Activated T-cell treated with anti-CD3 and anti-CD28 coated beads for 1 hour (primary cell): Measurements from ENCODE around the gene OR13C9.
"Not testable (repeated sequence)": the region's sequence is repeated elsewhere in the genome, so short reads cannot be mapped to it uniquely, and the experiment has no call there.

Experiments
- DNase-seq: peaks from one replicate; pipeline ENCODE4 v3.0.0-alpha.2; 2020; ENCODE audit warnings: low read depth

Gene OR13C9

GRCh38 chr9:104618104-104618503 lies at the start of gene OR13C9:
Gene OR13C9, minus strand, starts transcription at chr9:104618204. Its CDS starts 0 bp downstream, at chr9:104618204.
- no peak for DNase-seq

GRCh38 chr9:104658496-104659195 lies 40.6 kb upstream of the OR13C9 start:
- DNase-seq, result no peak

GRCh38 chr9:104635456-104635855 lies 17.5 kb upstream of the OR13C9 start:
- DNase-seq, result no peak

- no peak for DNase-seq
Measured at GRCh38 chr9:104633976-104634520, 16.0 kb upstream of the OR13C9 start.

- DNase-seq, result not testable (repeated sequence)
Measured at GRCh38 chr9:104625964-104626363, 8.0 kb upstream of the OR13C9 start.

- DNase-seq, result no peak
Measured at GRCh38 chr9:104617418-104617817, 586 bp downstream of the OR13C9 start.

- DNase-seq, result no peak
Measured at GRCh38 chr9:104611213-104611612, 6.8 kb downstream of the OR13C9 start.

GRCh38 chr9:104608336-104608735 lies 9.7 kb downstream of the OR13C9 start:
- DNase-seq, result no peak

GRCh38 chr9:104606152-104606551 lies 11.9 kb downstream of the OR13C9 start:
- DNase-seq, result no peak

GRCh38 chr9:104605527-104605926 lies 12.5 kb downstream of the OR13C9 start, which contains the start of gene OR13C2:
Gene OR13C2, minus strand, starts transcription at chr9:104605627. Its CDS starts 0 bp downstream, at chr9:104605627.
- DNase-seq, result not testable (repeated sequence)

GRCh38 chr9:104604801-104605200 lies 13.2 kb downstream of the OR13C9 start:
- DNase-seq, result no peak

- not testable (repeated sequence) for DNase-seq
Measured at GRCh38 chr9:104599313-104599712, 18.7 kb downstream of the OR13C9 start, which contains the start of gene OR13C5. Gene OR13C5, minus strand, starts transcription at chr9:104599413. Its CDS starts 0 bp downstream, at chr9:104599413.

- DNase-seq, result not testable (repeated sequence)
Measured at GRCh38 chr9:104598749-104599148, 19.3 kb downstream of the OR13C9 start.

- DNase-seq, result no peak
Measured at GRCh38 chr9:104589626-104590025, 28.4 kb downstream of the OR13C9 start.

GRCh38 chr9:104586496-104587180 lies 31.4 kb downstream of the OR13C9 start:
- no peak for DNase-seq

- no peak for DNase-seq
Measured at GRCh38 chr9:104580562-104580961, 37.4 kb downstream of the OR13C9 start.

GRCh38 chr9:104577263-104577662 lies 40.7 kb downstream of the OR13C9 start:
- DNase-seq, result no peak

GRCh38 chr9:104575456-104575855 lies 42.5 kb downstream of the OR13C9 start:
- DNase-seq, result no peak

GRCh38 chr9:104572612-104573011 lies 45.4 kb downstream of the OR13C9 start:
- no peak for DNase-seq

- DNase-seq, result no peak
Measured at GRCh38 chr9:104568868-104569267, 49.1 kb downstream of the OR13C9 start, which contains the start of gene OR13C8. Gene OR13C8, plus strand, starts transcription at chr9:104569168. Its CDS starts 0 bp downstream, at chr9:104569168.
